ENCODE measurements around the gene TBP.

The TBP gene

DNA sequence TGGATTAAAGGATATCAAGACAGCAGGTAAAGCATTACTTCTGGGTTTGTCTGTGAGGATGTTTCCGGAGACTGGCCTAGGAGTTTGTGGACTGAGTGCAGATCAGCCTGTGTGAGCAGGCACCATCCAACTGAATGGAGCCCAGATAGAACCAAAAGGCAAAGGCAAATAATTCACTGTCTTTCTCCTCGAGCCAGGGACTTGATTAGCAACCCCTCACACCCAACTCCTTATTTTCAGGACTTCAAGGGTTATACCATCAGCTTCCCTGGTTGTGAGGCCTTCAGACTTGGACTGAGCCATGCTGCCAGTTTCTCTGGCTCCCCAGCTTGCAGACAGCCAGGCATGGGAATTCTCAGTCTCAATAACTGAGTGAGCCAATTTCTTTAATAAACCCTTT lies 20.4 kb upstream of the TBP start:
- no peak for DNase-seq (ENCODE audit: low read depth in 1 of 2, low spot score in 1 of 2)

GRCh38 chr6:170535004-170535403 lies 19.2 kb upstream of the TBP start:
- DNase-seq (ENCODE audit: low read depth in 1 of 2, low spot score in 1 of 2), result no peak

GRCh38 chr6:170536671-170537070 lies 17.5 kb upstream of the TBP start:
- no peak for DNase-seq (ENCODE audit: low read depth in 1 of 2, low spot score in 1 of 2)

- DNase-seq (ENCODE audit: low read depth in 1 of 2, low spot score in 1 of 2), result no peak
Observed at GRCh38 chr6:170537329-170537728, 16.8 kb upstream of the TBP start.

- no peak for DNase-seq (ENCODE audit: low read depth in 1 of 2, low spot score in 1 of 2)
Observed at GRCh38 chr6:170542031-170542719, 12.0 kb upstream of the TBP start.

- no peak for DNase-seq (ENCODE audit: low read depth in 1 of 2, low spot score in 1 of 2)
Observed at GRCh38 chr6:170545405-170545804, 8.8 kb upstream of the TBP start.

- DNase-seq (ENCODE audit: low read depth in 1 of 2, low spot score in 1 of 2), result peak; percentile 64 to 85
Observed at GRCh38 chr6:170552765-170553533, 1.2 kb upstream of the TBP start, which contains the start of gene PSMB1. PSMB1 (minus strand) TSS chr6:170553307; CDS start chr6:170553242, 65 bp downstream.

- no peak for DNase-seq (ENCODE audit: low read depth in 1 of 2, low spot score in 1 of 2)
Observed at GRCh38 chr6:170553534-170554012, 596 bp upstream of the TBP start.

DNA sequence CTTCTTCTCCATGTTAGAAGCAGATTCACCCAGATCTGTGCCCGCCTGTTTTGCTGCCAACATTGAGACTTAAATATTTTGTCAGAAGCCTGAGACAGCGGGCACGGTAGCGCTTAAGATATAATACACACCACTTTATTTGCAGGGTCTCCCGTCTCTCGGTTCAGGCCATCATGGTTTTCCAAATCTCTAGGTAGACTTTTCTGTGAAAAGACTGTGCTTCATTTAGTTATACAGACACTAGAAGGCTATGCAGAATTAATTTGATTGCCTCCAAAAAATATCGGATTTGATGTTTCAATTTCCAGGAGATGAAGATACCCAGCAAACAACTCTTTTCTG lies 598 bp downstream of the TBP start:
- DNase-seq (ENCODE audit: low read depth in 1 of 2, low spot score in 1 of 2), result no peak

DNA sequence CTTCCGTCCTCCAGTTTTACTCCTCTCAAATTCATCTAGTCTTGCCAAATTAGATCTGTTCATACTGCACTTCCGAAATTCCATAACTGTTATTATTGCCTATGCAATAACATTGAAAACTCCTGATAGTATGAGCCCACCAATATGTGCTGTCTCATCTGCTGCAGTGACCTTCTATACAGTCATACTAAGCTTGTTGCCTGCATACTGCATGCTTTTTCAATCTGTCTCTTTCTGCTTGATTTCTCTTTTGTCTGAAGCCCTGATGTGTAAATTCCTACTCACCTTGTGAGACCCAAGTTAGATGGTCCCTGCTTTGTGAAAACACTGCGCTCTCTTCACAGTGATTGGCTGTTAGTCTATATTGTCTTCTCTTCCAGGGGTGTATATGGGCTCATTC lies 1.1 kb downstream of the TBP start:
- no peak for DNase-seq (ENCODE audit: low read depth in 1 of 2, low spot score in 1 of 2)

DNA sequence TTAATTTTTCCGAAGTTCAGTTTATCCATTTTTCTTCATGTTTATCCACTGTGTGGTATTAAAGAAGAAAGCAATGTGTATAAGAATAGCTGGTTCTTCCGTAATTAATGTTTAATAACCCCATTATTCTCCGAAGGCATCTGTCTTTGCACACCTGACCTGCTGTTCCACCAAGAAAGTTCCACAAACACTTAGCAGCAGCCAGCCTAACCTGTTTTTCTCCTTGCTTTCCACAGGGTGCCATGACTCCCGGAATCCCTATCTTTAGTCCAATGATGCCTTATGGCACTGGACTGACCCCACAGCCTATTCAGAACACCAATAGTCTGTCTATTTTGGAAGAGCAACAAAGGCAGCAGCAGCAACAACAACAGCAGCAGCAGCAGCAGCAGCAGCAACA lies 7.4 kb downstream of the TBP start:
- no peak for DNase-seq (ENCODE audit: low read depth in 1 of 2, low spot score in 1 of 2)

DNA sequence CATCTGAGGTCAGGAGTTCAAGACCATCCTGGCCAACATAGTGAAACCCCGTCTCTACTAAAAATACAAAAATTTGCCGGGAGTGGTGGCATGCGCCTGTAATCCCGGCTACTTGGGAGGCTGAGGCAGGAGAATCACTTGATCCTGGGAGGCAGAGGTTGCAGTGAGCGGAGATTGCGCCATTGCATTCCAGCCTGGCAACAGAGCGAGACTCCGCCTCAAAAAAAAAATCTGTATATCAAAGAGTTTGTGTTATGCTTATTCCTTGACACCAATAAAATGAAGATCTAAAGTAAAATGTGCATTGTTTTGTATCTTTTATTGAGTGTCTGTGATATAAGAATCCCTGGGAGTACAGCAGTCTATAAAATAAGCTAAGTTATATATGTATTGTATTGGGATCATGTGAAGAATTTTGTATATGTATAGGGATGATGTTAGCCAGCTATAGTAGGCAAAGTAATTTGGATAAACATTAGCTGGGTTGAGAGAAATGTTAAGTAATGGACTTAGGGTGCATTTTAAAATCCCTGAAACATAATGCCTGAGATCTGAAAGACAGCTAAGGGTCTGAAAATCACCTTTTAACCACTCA lies 10.9 kb downstream of the TBP start:
- DNase-seq (ENCODE audit: low read depth in 1 of 2, low spot score in 1 of 2), result no peak

GRCh38 chr6:170572704-170573466 lies 18.7 kb downstream of the TBP start:
- DNase-seq (ENCODE audit: low read depth in 1 of 2, low spot score in 1 of 2), result no peak

GRCh38 chr6:170575250-170575649 lies 21.1 kb downstream of the TBP start:
- DNase-seq (ENCODE audit: low read depth in 1 of 2, low spot score in 1 of 2), result no peak

GRCh38 chr6:170578909-170579308 lies 24.7 kb downstream of the TBP start:
- no peak for DNase-seq (ENCODE audit: low read depth in 1 of 2, low spot score in 1 of 2)

DNA sequence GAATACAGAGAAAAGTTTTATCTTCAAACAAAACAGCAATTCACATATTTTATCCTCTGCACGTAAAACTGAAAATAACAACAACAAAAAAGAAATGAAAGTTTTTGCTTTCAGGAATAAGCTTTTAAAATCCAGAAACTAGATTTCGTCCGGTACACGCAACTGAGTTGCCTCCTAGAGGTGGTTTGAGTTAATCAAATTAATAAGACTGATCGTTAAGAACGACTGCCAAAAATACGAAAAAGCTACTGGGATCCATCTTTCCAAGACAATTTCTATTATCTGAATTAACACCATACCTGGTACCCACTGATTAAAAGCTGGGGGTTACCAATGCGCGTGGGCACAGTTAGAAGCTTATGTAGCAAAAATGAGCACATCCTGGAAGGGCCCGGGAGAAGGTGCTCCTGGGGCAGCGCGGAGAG lies 29.6 kb downstream of the TBP start:
- DNase-seq (ENCODE audit: low read depth in 1 of 2, low spot score in 1 of 2), result no peak

GRCh38 chr6:170584181-170584953 lies 30.2 kb downstream of the TBP start, which contains the start of gene PDCD2:
PDCD2 (minus strand) TSS chr6:170584637; CDS start chr6:170584581, 56 bp downstream.
- DNase-seq (ENCODE audit: low read depth in 1 of 2, low spot score in 1 of 2), result peak; percentile 83 to 92

DNA sequence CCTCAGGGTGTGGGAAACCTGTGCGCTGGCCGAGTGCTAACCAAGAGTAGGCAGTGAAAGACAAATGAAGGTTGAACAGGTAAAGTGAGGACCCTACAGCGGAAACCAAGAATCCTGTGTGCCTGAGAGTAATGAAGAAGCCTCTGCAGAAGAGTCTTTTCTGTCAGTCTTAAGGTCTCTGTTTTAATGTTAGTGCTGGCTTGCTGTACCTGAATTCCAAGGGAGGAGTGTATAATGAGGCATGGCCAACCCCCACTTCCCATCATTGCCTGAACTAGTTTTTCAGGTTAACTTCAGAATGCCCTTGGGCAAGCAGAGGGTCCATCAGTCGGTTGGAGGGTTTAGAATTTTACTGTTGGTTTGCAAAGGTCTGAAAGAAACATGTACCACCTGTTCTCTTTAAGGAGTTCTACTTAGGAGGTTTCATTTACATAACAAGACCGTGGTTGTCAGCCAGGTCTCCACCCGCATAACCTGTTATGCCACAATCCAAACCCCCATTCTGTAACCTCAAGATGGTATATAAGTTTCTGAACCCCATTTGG lies 30.9 kb downstream of the TBP start:
- no peak for DNase-seq (ENCODE audit: low read depth in 1 of 2, low spot score in 1 of 2)

GRCh38 chr6:170590725-170591124 lies 36.6 kb downstream of the TBP start:
- no peak for DNase-seq (ENCODE audit: low read depth in 1 of 2, low spot score in 1 of 2)

DNA sequence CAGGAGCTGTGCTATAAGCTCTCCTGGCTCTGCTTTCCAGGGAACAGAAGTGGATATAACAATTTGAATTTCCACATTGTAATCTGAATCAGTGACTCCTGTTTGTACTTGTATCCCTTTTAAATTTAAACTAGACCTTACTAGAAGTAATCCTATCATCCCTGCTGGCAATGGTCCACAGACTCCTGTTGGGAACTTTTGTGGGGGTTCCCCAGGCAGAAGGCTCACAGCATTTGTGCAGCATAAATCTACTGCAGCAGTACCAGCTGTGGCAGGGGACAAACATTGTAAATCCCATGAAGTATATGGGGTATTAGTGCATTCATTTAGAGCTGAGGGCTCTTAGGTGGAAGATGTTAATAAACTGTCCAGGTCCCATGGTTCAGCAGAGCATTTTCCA lies 42.3 kb downstream of the TBP start:
- DNase-seq (ENCODE audit: low read depth in 1 of 2, low spot score in 1 of 2), result no peak

All from activated CD4-positive, alpha-beta T cell treated with anti-CD3 and anti-CD28 coated beads, Interleukin-2, amount 50 U/mL, for 24 hours (primary cell).